A204.1 (cell line): ENCODE data around the gene NEMP2.

Source experiments
- FAIRE-seq: peaks from 2 replicates; lab custom pipeline; 2012; peaks lifted over from hg19 to GRCh38; lab: Jason Lieb, UNC

NEMP2 gene

DNA sequence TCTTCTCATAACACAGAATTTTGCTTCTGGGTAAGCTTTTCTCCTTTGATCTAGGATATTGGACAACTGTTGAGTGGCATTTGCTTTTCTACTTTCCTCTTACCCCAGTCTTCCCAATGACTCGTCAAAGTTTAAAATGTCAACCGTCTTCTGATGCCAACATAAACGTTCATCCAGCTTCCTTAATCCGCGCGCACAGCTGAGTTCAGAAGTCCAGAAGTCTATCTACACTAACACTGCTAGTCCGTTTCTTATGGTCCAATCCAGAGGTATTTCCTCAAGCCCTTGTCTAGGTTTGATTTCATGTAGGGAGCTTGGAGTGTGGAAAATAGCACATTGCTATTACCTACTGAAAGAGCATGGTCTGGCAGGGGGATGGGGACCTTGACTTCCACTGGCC is 77.7 kb downstream of the NEMP2 start:
- FAIRE-seq = no peak

DNA sequence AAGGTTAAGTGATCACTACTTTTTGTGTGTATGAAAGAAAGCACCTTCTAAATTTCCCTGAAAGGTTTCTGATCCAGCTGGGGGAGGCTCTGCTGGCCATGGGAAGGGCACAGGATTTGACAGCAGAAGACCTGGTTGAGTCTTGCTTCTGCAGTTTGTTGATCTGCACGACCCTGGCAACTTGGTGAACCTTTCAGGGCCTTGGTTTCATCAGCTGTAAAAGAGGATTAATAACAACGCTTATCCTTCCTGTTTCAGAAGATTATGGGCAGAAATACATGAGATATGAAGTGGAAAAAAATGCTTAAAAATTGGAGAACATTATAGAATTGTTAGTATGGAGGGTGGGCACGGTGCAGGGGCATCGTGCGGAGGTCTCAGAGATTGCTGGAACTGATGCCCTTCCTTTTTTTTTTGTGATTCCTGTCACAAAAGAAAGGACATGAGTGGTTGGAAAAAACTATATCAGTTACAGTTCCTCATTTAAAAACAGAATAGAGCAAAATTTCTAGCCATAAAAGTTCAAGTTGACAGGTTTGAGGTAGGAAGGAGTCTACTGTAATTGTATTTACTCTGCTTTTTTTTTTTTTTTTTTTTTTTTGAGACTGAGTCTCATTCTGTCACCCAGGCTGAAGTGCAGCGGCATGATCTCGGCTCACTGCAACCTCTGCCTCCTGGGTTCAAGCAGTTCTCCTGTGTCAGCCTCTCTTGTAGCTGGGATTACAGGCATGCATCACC is 79.0 kb downstream of the NEMP2 start:
- no peak for FAIRE-seq

DNA sequence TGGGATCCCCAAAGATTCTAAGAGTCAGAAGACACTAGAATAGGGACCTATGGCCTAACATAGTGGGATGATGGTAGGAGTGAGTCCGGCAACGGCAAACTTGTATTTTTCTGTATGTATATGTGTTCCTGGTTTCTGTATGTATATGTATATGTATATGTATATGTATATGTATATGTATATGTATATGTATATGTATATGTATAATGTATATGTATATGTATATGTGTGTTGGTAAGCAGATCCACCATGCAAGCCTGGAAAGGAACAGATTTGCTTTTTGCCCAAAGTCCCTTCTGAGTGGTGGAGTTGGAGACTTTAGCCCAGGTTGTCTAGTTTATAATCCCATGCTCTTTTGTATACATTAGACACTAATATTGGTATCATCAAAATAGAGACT is 79.7 kb downstream of the NEMP2 start:
- no peak for FAIRE-seq
